Fibroblast of pulmonary artery (primary cell): Measurements from ENCODE around the gene APBB1.
A peak's percentile ranks its signal among the peaks of the same experiment; 100 is the strongest.

Experiments
- DNase-seq: peaks from one replicate; pipeline ENCODE4 v3.0.0-alpha.2; 2010; ENCODE audit warnings: low read depth
- H3K4me3 ChIP-seq: replicated peaks from 2 replicates; pipeline ENCODE4 v1.5.1; 2011; ENCODE audit warnings: low read depth, mild to moderate bottlenecking, control low read depth, low read length, moderate library complexity
- TF ChIP-seq, protein P1 (sequence below): IDR thresholded peaks from 2 replicates; pipeline ENCODE4 v1.5.1; 2011; ENCODE audit warnings: mild to moderate bottlenecking, control low read depth, low read length, inconsistent platforms; ENCODE audit errors: missing control alignments

The APBB1 gene

DNA sequence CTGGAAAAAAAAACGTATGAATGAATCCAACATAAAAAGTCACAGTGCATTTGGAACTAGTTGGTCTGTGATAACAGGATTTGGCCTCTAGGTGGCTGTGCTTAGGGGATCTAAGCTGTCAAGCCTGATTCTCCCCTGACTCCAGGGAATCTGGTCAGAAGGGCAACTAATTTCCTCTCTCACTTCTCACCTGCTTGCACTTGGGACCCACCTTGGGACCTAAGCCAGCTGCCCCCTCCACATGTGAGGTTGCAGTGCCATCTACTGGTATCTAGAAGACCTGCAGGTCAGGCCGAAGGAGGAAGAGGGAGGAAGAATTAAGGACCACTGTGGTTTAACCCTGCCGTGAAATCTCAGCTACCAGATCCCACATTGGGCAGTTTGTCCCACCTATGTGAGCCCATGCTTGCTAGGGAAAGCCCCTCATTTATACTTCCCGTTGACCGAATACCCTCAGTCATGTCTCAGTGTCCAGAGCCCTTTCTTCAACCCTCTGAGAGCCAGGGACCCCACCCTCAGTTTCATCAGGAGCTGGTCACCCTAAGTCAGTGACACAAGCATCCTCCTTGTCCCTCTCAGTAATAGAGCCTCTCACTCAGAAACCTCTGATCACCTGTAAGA, 65.4 kb downstream of the APBB1 start:
- no peak overlapping the region for H3K4me3 ChIP-seq
- TF ChIP-seq, protein P1, sequence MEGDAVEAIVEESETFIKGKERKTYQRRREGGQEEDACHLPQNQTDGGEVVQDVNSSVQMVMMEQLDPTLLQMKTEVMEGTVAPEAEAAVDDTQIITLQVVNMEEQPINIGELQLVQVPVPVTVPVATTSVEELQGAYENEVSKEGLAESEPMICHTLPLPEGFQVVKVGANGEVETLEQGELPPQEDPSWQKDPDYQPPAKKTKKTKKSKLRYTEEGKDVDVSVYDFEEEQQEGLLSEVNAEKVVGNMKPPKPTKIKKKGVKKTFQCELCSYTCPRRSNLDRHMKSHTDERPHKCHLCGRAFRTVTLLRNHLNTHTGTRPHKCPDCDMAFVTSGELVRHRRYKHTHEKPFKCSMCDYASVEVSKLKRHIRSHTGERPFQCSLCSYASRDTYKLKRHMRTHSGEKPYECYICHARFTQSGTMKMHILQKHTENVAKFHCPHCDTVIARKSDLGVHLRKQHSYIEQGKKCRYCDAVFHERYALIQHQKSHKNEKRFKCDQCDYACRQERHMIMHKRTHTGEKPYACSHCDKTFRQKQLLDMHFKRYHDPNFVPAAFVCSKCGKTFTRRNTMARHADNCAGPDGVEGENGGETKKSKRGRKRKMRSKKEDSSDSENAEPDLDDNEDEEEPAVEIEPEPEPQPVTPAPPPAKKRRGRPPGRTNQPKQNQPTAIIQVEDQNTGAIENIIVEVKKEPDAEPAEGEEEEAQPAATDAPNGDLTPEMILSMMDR: peak; percentile 94
- peak; percentile 53 for DNase-seq

DNA sequence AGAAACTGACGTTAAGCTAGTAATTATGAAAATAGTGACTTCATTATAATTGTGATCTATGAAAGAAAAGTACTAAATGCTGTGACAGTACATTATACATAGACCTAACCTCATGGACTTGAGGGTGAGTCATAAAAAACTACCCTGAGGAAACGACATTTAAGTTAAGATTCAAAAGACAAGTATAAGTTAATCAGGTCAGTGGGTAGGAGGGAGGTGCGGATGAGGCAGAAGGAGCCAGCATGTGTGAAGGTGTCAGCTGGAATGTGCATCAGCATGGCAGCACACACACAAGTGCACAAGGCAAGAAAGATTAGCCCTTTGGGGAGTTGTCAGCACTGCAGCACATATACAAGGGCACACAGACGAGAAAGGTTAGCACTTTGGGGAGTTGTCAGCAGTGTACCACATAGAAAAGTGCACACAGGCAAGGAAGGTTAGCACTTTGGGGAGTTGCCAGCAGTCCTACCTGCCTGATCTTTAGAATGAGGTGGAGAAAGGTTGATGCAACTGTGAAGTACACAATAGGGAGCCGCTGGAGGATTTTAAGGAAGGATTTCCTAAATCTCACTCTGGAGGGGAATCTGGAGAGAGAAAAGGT, 67.0 kb downstream of the APBB1 start:
- DNase-seq: no peak
- TF ChIP-seq, protein P1: no peak
- H3K4me3 ChIP-seq: no peak overlapping the region

DNA sequence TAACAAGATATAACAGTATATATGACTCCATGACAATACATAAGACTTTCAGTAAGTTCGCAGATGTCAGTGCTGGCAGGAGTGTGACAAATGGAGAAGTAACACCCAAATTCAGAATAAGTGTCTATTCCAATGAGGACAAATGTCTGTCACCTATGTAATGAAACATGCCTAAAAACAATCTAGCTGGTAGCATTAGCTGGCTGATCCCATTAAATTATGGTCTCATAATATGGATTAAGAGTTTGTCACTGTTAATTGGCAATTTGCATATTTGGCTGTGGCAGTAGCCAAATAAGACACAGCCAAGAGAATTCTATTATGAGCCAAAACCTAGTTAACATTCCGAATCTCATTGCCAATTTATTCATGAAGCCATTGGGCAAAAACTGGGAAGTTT, 68.4 kb downstream of the APBB1 start:
- TF ChIP-seq, protein P1: no peak
- DNase-seq: no peak
- no peak overlapping the region for H3K4me3 ChIP-seq

DNA sequence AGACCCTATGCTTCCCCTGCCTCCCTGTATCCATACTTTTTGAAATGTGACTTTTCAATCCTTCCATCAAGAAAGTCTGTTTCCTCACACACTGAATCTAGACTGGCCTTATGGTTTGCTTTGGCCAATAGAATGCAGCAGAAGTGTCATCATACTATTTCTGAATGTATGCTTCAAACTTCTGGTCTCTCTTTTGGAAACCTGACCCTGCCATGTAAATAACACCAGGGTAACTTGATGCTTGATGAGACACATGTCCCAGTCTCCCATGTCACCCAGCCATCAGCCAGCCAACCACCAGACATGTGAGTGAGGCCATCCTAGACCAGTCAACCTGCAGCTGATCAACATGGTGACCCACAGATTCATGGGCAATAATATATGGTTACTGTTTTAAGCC, 68.9 kb downstream of the APBB1 start:
- DNase-seq: no peak
- TF ChIP-seq, protein P1: no peak
- H3K4me3 ChIP-seq: no peak overlapping the region

DNA sequence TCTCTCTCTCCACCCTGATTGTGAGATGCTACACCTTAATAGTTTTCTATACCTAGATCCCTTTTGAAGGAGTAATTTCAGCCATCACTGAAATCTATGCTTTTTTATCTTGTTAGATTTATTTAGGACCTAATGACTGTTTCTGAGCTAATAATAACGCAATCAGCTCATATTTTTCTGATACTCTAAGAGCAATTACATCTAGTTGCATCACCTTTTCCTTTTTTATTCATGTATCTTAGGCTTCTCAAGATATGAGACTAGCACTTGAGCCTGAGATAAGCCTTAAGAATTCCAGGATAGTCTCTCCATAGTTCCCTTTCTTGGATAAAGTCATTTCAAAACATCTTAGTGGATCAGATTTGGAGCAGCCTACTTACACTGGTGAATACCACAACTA, 73.5 kb downstream of the APBB1 start:
- TF ChIP-seq, protein P1: no peak
- H3K4me3 ChIP-seq: no peak overlapping the region
- no peak for DNase-seq
